ENCODE results near the gene TK1.
"Not testable (repeated sequence)": the region's sequence is repeated elsewhere in the genome, so short reads cannot be mapped to it uniquely, and the experiment has no call there.

The TK1 gene

DNA sequence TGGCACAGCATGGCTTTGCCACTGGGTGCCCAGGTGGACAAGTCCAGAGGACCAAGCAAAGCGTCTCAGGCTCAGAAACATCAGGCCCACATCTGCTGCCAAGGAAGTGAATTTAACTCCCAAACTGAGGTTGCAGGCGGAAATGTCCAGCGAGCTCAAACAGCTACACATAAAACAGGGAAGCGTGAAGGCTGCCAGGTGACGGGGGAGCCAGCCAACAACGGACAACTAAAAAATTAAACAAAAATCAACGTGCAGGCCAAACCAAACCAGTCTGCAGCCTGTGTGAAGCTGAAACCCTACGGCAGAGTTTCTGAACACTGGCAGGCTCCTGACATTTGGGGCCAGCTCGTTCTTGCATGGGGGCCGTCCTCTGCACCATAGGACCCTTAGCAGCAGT lies 2.5 kb downstream of the TK1 start:
- no peak for DNase-seq (ENCODE audit: low read depth, low spot score)
- no peak overlapping the region for H3K4me3 ChIP-seq (ENCODE audit: low read length)

DNA sequence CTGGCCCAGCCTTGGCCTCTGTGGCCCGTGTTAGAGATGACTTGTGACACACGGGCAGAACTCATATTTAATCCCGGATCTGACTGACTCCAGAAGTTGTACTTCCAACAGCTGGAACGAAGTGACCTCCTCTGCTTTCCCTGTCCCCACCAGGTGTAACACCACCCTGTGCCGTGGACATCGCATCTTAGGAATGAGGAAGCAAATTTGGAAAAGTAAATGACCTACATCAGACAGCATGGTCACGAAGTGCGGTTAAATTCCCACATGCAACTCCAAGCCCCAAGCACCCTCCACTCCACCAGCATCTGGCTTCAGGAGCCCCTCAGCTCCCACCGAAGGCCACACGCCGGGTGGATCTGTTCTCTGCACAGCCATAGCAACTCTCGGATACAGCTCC lies 2.9 kb downstream of the TK1 start:
- DNase-seq (ENCODE audit: low read depth, low spot score): no peak
- no peak overlapping the region for H3K4me3 ChIP-seq (ENCODE audit: low read length)

DNA sequence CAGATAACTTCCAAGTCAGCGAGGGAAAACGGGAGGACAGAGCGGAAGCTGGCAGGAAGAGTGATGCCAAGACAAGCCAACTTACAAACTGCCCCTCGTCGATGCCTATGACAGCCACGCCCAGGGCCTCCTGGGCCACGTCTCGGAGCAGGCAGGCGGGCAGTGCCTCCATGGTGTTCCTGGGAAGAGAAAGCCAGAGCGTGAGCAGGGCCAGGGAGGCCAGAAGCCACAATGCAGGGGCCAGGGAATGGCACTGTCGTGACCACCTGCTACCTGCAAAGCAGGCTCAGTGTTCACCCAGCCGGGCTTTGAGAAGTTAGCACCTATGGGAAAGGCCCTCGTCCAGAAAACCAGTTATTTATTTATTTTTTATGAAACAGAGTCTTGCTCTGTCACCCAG lies 4.3 kb downstream of the TK1 start:
- no peak overlapping the region for H3K4me3 ChIP-seq (ENCODE audit: low read length)
- DNase-seq (ENCODE audit: low read depth, low spot score): no peak

DNA sequence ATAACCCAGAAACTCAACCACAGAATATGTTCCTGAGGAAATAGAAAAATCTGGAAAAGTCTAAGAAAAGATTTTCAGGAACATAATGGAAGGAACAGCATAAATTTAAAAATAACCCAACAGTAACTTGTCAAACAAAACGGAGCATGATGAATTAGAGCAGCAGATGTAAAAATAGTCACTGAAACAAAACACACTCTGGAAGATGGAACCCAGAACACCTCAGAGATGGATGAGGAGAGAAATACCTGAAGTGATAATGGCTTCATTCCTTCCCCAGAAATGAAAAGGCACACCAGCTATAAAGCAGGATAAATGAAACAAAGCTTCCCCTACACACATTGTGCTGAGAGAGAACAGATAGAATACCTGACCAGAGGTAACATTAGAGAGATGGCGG lies 6.3 kb downstream of the TK1 start:
- DNase-seq (ENCODE audit: low read depth, low spot score): no peak
- H3K4me3 ChIP-seq (ENCODE audit: low read length): no peak overlapping the region

DNA sequence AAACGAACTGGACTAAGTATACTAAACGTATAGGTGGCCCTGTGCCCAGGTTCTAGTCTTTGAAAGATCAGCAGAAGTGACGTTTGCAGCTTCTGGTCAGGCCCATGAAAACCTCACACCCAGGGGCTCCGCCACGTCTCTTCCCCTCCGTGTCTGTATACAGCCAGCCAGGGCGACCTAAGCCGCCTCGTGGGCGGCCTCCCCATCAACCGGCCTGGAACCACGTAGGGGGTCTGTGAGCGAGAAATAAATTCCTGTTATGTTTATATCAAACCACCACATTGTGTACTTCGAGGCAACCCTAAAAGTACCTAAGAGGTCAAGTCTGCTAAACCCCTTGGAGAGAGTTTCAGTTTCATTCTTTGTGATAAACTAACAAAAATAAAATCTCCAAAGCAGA lies 6.8 kb downstream of the TK1 start:
- DNase-seq (ENCODE audit: low read depth, low spot score): no peak
- H3K4me3 ChIP-seq (ENCODE audit: low read length): no peak overlapping the region

DNA sequence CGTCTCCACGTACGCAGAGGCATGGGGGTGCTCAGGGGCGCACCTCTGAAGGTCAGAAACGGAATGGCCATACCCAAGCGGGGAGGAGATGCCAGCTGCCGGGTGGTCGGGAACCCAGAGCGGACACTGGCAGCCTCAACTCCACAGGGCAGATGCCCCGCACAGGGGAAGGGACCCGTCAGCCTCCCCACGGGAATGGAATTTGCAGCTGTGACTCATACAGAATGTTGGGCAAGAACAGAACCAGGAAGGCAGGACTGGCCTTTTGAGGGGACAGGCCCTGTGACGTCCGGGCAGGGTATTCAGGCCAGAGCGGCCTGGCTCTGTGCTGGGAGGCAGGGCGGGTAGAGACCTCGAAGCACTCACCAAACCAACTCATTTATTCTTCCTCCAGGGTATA lies 7.5 kb downstream of the TK1 start:
- no peak for DNase-seq (ENCODE audit: low read depth, low spot score)
- H3K4me3 ChIP-seq (ENCODE audit: low read length): no peak overlapping the region

DNA sequence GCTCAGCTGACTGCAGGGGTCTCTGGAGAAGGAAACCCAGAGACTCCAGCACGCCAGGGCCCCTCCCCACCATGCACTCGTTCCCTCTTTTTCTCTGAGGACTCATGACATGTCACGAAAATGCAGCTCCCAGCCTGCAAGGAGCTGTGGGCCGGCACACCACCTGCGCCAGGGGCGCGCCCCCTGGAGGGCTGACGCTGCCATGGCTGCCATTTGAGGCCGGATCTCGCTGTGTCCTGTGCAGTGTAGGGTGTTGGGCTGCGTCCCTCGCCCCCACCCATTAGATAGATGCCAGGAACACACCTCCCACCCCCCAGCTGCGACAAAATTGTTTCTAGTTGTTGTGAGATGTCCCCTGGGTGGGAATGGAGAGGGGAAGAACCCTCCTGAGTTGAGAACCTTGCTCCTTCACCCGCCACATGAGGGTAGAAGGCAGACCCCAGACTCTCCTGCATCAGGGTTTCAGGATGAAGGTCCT lies 10.3 kb downstream of the TK1 start:
- peak; percentile 42 for DNase-seq (ENCODE audit: low read depth, low spot score)

DNA sequence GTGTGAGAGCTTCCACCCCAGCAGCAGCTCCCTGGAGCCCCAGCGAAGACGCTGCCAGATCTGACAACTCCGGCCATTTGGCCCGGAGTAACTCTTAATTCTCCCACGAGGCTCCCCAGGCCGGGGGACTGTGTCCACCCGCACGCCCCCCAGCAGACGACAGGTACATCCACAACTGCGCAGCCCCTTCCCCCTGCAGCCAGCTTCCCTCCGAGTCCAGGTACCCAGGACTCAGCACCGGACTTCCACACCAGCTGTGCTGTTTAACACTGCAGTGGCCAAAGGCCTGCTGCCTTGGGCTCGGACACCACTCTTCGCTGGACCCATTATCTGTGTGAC lies 11.2 kb downstream of the TK1 start:
- H3K4me3 ChIP-seq (ENCODE audit: low read length): no peak overlapping the region
- DNase-seq (ENCODE audit: low read depth, low spot score): no peak

More for the DNA sequence above, 10.3 kb downstream of the TK1 start:
- H3K4me3 ChIP-seq (ENCODE audit: low read length): no peak overlapping the region

DNA sequence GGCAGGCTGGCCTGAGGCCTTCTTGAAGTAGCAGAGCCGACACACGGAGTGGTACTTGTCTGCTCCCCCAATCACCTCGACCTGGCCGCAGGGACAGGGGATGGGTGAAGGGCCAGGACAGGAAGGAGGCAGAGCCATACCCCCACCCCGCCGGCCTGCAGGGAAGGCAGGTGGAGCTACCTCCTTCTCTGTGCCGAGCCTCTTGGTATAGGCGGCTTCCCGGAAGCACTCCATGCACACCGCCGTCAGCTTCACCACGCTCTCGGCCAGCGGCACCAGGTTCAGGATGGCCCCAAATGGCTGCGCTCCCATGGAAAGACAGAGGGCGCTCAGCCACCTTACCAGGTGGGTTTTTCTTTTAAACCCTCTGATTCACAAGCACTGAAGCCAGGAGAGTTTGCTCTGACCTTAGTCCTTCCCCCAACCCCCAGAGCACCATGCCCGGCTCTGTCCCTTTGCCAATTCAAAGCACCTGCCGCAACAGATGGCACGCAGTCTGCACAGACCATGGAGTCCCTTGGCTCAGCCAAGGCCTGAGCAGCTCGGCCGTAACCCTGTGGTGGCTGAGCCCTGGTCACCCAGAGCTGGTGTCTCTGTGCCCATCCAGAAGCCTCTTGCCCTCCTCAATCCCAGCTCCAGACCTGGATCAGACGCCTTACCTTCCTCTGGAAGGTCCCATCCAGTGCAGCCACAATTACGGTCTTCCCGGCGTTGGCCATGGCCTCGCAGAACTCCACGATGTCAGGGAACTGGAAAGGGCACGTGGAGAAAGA lies 11.8 kb downstream of the TK1 start:
- no peak for DNase-seq (ENCODE audit: low read depth, low spot score)
- H3K4me3 ChIP-seq (ENCODE audit: low read length): no peak overlapping the region

DNA sequence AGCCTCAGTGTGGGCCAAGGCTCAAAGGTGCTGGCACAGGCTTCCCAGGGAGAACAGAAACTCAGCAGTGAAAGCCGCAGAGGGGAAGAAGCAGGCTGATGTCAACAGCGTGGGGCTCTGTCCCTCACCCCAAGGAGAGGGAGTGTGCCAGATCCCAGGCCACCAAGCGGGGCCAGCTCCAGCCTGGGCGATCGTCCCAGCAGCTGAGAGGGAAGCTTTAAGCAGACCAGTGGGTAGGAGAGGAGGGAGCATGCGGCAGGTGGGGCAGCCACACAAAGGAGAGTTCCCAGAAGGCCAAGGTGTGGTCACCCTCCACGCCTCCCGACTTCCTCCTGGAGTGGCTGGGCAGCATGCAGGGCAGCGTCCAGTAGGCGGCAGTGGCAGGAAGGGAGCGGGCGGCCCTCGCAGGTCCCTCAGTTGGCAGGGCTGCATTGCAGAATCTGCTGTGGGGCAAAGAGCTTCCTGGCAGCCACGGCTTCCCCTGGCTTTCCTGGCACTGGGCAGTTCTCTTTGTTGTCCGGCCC lies 12.4 kb downstream of the TK1 start:
- DNase-seq (ENCODE audit: low read depth, low spot score): no peak
- H3K4me3 ChIP-seq (ENCODE audit: low read length): no peak overlapping the region

DNA sequence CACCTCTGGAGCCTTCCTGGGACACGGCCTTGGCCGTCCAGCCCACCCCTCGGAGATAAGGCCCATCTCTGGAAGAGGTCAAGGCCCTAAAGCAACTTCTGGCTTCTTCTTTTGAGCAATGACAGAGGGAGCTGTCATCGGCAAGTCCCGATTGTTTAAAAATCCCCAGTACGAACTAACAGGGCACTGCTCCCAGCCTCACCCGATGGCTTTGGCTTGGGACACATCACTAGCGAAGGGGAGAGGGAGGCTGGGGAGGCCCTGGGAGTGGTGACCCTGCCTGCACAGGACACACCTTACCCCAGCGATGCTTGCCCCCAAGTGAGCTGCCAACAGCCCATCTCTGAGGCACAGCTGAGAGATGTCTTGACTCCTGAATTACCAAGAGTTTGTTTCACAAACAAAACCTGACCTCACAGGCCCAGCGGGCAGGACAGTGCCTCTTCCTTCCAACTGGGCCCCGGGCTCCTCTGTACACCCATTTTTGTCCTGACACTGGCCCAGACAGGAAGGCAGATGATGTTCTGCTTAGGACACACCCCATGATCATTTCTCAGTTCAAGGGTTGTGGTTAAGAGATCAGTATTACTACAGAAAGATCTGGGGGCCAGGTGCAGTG lies 13.6 kb downstream of the TK1 start:
- no peak overlapping the region for H3K4me3 ChIP-seq (ENCODE audit: low read length)

DNA sequence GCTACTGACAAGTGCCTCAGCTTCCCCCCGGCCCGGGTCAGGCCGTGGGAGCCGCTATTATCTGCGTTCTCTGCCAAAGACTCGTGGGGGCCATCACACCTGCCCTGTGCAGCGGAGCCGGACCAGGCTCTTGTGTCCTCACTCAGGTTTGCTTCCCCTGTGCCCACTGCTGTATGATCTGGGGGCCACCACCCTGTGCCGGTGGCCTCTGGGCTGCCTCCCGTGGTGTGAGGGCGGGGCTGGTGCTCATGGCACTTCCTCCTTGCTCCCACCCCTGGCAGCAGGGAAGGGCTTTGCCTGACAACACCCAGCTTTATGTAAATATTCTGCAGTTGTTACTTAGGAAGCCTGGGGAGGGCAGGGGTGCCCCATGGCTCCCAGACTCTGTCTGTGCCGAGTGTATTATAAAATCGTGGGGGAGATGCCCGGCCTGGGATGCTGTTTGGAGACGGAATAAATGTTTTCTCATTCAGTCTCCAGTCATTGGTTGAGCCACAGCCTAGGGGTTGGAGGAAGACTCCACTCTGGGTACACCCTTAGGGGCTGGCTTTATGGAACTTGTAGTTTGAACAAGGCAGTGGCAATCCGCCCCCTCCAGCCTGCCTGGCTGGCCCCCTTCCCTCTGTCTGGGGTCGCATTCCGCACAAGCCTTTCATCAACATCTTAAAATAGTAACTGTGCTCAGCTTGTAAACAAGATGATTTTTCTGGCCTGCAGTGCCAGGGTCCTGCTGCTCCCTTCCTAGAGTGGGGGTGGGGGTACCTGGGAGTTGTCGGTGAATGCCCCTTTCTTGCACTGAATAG lies 14.4 kb downstream of the TK1 start:
- H3K4me3 ChIP-seq (ENCODE audit: low read length): no peak overlapping the region
- DNase-seq (ENCODE audit: low read depth, low spot score): no peak

More for the DNA sequence above, 13.6 kb downstream of the TK1 start:
- peak; percentile 11 for DNase-seq (ENCODE audit: low read depth, low spot score)

DNA sequence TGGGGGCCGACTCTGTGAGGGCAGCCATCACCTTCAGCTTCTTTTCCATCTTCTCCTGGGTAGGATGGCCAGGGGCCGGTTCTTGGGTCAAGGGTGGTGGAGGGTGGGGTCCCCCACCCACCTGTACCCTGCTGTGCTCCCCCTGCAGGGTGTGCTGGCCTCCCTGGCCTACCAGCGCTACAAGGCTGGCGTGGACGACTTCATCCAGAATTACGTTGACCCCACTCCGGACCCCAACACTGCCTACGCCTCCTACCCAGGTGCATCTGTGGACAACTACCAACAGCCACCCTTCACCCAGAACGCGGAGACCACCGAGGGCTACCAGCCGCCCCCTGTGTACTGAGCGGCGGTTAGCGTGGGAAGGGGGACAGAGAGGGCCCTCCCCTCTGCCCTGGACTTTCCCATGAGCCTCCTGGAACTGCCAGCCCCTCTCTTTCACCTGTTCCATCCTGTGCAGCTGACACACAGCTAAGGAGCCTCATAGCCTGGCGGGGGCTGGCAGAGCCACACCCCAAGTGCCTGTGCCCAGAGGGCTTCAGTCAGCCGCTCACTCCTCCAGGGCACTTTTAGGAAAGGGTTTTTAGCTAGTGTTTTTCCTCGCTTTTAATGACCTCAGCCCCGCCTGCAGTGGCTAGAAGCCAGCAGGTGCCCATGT lies 15.1 kb downstream of the TK1 start:
- not testable (repeated sequence) for H3K4me3 ChIP-seq (ENCODE audit: low read length); DNase-seq (ENCODE audit: low read depth, low spot score)

DNA sequence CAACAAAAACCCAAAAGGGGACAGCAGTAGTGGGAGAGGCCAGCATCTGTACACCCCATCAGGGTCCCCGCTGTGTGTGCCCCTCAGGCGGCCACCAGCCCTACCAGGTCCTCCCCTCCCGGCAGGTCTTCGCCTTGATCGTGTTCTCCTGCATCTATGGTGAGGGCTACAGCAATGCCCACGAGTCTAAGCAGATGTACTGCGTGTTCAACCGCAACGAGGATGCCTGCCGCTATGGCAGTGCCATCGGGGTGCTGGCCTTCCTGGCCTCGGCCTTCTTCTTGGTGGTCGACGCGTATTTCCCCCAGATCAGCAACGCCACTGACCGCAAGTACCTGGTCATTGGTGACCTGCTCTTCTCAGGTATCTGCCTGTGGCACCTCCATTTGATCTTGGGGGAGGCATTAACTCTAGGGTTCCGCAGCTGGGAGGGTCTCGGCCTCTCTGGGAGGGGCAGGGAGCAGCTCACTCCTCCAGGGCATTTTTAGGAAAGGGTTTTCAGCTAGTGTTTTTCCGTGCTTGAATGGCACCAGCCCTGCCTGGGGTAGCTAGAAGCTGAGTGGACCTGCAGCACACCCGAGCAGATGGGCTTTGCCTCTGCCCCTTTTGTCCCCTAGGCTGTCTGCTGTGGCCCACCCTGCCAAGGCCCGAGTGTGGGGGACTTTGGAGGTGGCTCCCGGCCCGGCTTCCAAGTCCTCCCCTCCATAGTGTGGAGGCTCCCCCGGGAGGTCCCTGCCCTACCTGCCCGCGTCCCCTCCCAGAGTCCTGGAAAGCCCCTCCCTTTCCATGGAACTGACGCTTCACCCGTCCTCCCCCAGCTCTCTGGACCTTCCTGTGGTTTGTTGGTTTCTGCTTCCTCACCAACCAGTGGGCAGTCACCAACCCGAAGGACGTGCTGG lies 15.9 kb downstream of the TK1 start:
- DNase-seq (ENCODE audit: low read depth, low spot score): no peak
- H3K4me3 ChIP-seq (ENCODE audit: low read length): no peak overlapping the region

DNA sequence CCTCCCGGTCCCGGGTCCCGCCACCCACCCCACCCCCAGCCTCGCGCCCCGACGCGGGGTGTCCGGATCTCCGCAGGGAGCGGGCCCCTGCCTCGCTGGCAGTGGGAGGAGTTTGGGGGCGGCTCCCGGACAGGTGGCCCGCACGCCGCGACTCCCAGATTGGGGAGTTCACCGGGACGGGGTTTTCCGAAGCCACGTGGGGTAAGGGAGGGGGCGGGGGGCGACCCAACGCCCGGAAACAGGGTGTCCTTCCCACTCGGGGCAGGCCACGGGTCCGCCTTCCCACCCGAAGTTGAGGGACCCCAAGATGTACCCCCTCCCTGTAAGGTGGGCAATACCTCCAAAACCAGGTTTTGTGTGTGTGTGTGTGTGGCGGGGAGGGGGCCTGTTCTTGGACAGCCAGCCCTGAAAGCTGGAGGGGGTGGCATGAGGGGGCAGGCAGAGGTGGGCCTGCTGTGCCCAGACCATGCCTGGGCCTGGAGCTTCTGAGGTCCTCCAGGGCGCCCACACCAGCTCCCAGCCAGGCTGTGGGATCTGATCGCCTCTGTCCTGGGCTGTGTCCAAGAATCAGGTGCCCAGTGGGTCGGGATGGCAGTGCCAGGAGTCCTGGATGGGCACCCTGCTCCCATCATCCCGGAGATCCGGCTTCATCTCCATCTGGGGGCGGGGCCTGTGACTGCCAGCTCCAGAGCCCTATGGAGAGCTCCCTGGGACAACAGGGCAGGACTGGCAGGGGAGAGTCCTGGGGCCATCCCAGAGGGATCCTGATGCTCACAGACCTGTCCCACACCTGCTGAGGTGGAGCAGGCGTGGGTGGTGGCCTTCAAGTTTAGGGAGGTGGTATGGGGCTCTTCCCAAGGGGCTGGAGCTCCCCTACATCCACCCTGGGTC lies 17.7 kb downstream of the TK1 start:
- H3K4me3 ChIP-seq (ENCODE audit: low read length): peak overlapping the region; percentile 60
- no peak for DNase-seq (ENCODE audit: low read depth, low spot score)

DNA sequence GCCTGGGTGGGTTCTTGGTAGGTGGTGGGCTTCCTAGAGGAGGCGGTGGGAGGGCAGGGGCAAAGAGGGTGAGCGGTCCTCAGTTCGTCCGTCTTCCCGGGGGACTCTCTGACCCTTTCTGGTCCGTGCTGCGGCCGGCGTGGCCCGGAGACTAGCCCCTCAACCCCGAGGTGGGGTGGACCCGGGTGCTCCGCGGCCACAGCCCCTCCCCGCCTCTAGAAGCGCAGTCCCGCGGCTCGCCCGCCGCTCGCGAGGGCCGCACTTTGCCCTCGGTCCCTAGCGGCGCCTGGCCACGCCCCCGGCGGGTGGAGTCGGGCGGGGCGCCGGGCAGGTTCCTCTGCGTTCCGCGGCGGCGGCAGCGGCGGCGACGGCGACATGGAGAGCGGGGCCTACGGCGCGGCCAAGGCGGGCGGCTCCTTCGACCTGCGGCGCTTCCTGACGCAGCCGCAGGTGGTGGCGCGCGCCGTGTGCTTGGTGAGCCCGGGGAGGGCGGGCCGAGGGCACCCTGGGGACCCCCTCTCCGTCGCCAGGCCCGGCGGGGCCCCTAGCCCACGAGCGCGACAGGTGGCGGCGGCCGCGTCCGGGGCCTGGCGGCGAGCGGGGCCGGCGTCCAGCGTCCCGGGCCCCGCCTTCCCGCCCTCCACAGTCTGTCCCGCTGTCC lies 18.5 kb downstream of the TK1 start, which contains the start of gene SYNGR2:
SYNGR2 (plus strand) TSS at position 340 of the 661 bp plus-strand sequence; CDS start at position 376, 36 bp downstream.
- DNase-seq (ENCODE audit: low read depth, low spot score): peak; percentile 60
- H3K4me3 ChIP-seq (ENCODE audit: low read length): peak within 1 kb of the TSS; percentile 60

DNA sequence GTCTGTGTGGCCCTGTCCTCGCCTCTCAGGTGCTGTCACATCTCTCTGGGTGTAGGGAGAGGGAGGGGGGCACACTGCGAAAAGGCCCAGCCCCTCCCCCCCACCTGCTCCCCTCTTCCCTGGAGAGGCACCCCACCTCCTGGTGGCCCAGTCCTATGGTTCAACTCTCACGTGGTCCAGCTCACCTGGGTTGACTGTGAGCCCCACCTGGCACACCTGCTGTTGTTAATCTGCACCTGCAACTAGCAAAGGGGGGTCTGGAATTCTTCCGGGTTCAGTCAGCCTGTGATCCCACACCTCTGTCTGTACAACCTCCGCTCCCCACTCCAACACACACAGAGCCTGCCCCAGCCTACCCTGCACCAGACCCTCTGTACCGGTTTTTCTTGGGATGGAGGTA lies 20.4 kb downstream of the TK1 start:
- H3K4me3 ChIP-seq (ENCODE audit: low read length): no peak overlapping the region
- no peak for DNase-seq (ENCODE audit: low read depth, low spot score)

Measured in Jurkat, Clone E6-1 (cell line).